GM21619 (cell line): ENCODE measurements around the gene INPP1.
A peak's percentile ranks its signal among the peaks of the same experiment; 100 is the strongest.
"Not testable (repeated sequence)": the region's sequence is repeated elsewhere in the genome, so short reads cannot be mapped to it uniquely, and the experiment has no call there.

Source experiments
- ATAC-seq: cut with Tn5 transposase; IDR thresholded peaks from one replicate; pipeline ENCODE4 v1.9.1; 2021; ENCODE audit not compliant: unreplicated experiment

Gene INPP1

GRCh38 chr2:190333395-190333794 lies 10.0 kb upstream of the INPP1 start:
- no peak for ATAC-seq

- no peak for ATAC-seq
These were observed 9.5 kb upstream of the INPP1 start for GRCh38 chr2:190333928-190334327.

- ATAC-seq, result no peak
These were observed 8.7 kb upstream of the INPP1 start for GRCh38 chr2:190334479-190335224.

- no peak for ATAC-seq
These were observed 8.2 kb upstream of the INPP1 start for GRCh38 chr2:190335225-190335559.

GRCh38 chr2:190335584-190335983 lies 7.8 kb upstream of the INPP1 start:
- ATAC-seq, result not testable (repeated sequence)

- ATAC-seq, result no peak
These were observed 7.0 kb upstream of the INPP1 start for GRCh38 chr2:190336420-190336819.

DNA sequence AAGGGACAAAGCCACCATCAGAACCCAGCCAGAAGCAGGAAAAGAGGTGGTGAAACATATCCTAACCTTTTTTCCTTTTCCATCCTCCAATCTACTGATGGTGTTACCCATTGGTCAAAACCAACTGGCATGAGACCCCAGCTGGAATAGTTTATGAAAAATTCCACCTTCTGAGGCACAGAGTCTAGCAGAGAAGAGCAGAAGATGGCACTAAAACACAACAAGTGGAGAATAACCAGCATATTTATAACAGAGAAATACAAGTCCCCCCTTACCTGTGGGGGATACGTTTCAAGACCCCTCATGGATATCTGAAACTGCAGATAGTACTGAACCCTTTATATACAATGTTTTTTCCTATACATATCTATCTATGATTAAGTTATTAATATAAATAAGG lies 4.9 kb upstream of the INPP1 start:
- ATAC-seq, result no peak

- ATAC-seq, result no peak
These were observed 4.0 kb upstream of the INPP1 start for GRCh38 chr2:190339394-190339793.

GRCh38 chr2:190340369-190340768 lies 3.0 kb upstream of the INPP1 start:
- ATAC-seq, result no peak

- no peak for ATAC-seq
These were observed 778 bp upstream of the INPP1 start for GRCh38 chr2:190342611-190343010.

DNA sequence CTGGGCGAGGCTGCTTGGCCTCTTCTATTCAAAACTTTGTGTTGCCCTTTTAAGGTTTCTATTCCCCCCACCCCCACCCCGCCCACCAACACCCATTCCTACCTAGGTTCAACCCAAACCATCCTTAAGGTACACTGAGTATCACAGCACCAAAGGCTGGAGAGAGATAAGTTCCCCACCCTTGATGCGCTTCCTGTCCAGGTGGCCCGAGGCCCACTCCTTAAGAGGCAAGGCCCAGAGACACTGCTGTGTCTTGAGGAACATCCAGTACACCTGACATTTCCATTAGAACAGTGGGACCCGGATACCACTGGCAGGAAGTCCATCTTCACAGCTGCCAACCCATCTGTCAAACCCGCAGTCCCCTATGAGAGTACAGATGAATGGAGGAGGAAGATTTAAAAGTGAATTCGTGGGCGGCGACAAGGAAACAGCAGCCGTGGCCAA lies 277 bp upstream of the INPP1 start:
- no peak for ATAC-seq

GRCh38 chr2:190344276-190344827 lies 963 bp downstream of the INPP1 start:
- ATAC-seq, result peak; percentile 71

GRCh38 chr2:190350371-190350770 lies 7.0 kb downstream of the INPP1 start:
- no peak for ATAC-seq

DNA sequence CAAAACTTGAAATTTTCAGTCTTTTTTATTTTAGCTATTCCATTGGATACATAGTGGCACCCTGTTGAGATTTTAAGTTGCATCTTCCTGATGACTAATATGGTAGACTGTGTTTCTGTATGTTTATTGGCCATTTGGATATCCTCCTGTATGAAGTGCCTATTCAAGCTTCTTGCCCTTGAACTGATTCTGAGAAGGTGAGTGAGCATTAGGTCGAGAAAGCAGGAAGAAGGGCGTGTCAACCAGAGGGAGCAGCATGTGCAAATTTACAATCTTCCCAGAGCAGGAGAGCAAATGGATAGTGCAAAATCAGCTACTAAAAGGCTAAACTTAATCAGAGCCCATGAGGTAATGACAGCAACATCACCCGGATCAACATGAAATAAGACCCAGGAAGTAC lies 8.6 kb downstream of the INPP1 start:
- no peak for ATAC-seq

GRCh38 chr2:190352668-190353536 lies 9.5 kb downstream of the INPP1 start:
- no peak for ATAC-seq

DNA sequence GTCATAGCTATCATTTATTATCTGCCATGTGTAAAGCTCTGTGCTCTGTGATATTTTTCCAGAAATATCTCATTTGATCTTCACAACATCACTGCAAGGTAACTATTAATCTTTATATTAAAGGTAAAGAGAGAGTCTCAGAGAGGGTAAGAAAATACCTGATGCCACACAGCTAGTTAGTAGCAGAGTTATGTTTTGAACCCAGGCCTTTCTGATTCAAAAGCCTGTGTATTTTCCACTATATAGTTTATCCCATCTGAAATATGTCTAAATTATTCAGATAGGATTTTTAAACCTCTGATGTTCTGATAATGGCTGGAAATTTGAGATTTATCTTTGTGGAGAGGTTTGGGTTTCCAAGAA lies 10.1 kb downstream of the INPP1 start:
- no peak for ATAC-seq

- no peak for ATAC-seq
These were observed 10.8 kb downstream of the INPP1 start for GRCh38 chr2:190354003-190354690.

DNA sequence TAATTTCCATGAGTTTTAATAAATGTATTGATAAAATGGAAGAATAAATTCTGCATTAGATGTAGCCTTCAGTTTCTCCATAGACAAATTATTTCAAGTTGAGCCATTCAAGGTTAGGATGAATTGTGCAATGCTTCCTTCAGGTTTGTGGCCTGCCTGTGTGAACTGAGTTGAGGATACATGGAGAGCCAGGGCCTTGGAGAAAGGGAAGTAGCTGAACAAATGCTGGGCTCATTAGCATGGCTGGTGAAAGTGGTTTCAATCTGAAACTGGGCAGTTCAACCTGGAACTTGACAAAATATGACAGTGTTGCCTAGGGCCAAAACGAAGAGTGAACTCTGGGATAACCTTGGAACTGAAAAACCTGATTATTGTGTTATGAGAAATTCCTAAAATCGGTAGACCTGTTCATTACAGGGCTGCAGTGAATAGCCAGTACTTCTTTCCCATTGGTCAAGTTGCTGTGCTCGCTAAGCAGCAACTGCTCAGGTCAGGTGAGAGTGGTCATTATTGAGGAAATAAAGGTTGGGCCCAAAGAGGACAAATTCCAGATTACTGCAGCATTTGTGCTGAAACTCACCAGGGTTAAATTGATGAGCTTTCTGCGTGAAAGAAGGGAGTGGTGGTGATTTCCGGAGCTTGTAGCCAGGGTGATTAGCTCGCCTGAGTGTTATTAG lies 12.7 kb downstream of the INPP1 start:
- ATAC-seq, result no peak

- no peak for ATAC-seq
These were observed 14.2 kb downstream of the INPP1 start for GRCh38 chr2:190357600-190357999.

DNA sequence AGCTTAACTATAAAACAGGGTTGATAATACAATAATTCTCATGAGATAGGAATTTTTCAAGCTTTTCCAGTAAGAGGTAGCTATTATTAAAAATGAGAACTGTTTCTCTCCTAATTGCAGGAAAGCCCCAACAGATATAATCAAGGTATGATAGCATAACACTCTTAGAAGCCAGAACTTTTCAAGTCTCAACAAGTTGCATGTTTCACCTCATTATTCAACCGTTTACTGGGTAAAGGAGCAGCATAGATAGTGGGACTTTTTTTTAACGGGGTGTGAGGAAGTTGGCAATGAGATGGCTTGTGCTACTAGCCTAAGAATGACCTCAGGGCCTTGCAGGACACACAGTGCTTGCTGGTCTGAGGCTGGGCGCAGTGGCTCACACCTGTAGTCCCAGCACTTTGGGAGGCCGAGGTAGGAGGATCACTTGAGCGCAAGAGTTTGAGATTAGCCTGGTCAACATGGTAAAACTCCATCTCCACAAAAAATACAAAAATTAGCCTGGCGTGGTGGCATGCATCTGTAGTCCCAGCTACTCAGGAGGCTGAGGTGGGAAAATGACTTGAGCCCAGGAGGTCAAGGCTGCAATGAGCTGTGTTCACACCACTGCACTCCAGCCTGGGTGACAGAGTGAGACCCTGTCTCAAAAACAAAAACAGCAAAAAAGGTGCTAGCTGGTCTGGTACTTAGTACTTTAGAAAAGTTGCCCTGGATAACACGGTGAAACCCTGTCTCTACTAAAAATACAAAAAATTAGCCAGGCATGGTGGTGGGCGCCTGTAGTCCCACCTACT lies 15.5 kb downstream of the INPP1 start:
- ATAC-seq, result not testable (repeated sequence)
